Measurements from ENCODE around the gene LCN2.

GRCh38 chr9:128125580-128126354, 23.5 kb upstream of the LCN2 start:
- no peak for TF ChIP-seq EZH2 (IDR thresholded peaks at IDR 0.05; ENCODE audit: insufficient read depth, poor library complexity, severe bottlenecking)
- TF ChIP-seq EZH2phosphoT487 (IDR thresholded peaks at IDR 0.05; ENCODE audit: insufficient read depth, low read depth) = no peak

Data from GM23248 (cell line).